Keratinocyte (primary cell): Measurements from ENCODE around the gene SNTG2.

ENCODE experiments used
- CTCF ChIP-seq, 3 experiments: IDR thresholded peaks in 1 of 3; conservative IDR thresholded peaks in 1 of 3; optimal IDR thresholded peaks in 1 of 3; 2 replicates in 2 of 3; 3 replicates in 1 of 3; pipeline versions ENCODE3 to v1.5.1; 2011; ENCODE audit warnings: low read length in 3 of 3, mild to moderate bottlenecking in 3 of 3, moderate library complexity in 2 of 3, control low read depth in 1 of 3, inconsistent platforms in 1 of 3; ENCODE audit not compliant: insufficient read depth in 2 of 3; ENCODE audit errors: extremely low read depth in 1 of 3
- EZH2 ChIP-seq: IDR thresholded peaks from one replicate; pipeline ENCODE4 v1.6.1; 2012; ENCODE audit warnings: inconsistent platforms, mild to moderate bottlenecking, low read length, moderate library complexity

GRCh38 chr2:1310866-1311265 is 360.2 kb downstream of the SNTG2 start:
- TF ChIP-seq CTCF (optimal IDR thresholded peaks at IDR 0.05 in 1 of 3, IDR thresholded peaks at IDR 0.05 in 1 of 3, conservative IDR thresholded peaks at IDR 0.05 in 1 of 3; ENCODE audit: extremely low read depth in 1 of 3, insufficient read depth in 2 of 3, low read length in 3 of 3) (no peak), EZH2 (no peak)
